ENCODE results near the gene TUBB4B.

TUBB4B gene

GRCh38 chr9:137279741-137280473 lies 38.8 kb downstream of the TUBB4B start:
- TF ChIP-seq EZH2 (IDR thresholded peaks at IDR 0.05; ENCODE audit: borderline replicate concordance, low read length) = no peak
- no peak for TF ChIP-seq CTCF (IDR thresholded peaks at IDR 0.05; ENCODE audit: low read length)
- Histone ChIP-seq H3K4me1 (ENCODE audit: insufficient read depth, low read length, severe bottlenecking) (peaks cover 47% of the 10 kb centered on the region), H3K27me3 (ENCODE audit: insufficient read depth, low read length) (no peaks in the 10 kb centered on the region), H3F3A (ENCODE audit: insufficient read depth, low read length) (0 out of 2 replicates have a peak, but pooled peaks cover 4% of the 10 kb centered on the region), H3K9me2 (ENCODE audit: low read depth, low read length) (no peaks in the 10 kb centered on the region), H3K27ac (ENCODE audit: low read depth, low read length, poor library complexity, severe bottlenecking) (no peak overlapping the region), H3K9me3 (ENCODE audit: low read length) (no peaks in the 10 kb centered on the region), H2AFZ (ENCODE audit: low read length) (no peak overlapping the region), H3K79me2 (ENCODE audit: insufficient read depth, low read length) (no peaks in the 10 kb centered on the region), H3K4me3 (ENCODE audit: low read depth, low read length, poor library complexity, severe bottlenecking) (peak overlapping the region; percentile 48), H3K9ac (ENCODE audit: low read length) (no peak overlapping the region; the same call in 1 of the 2 replicates), H4K20me1 (ENCODE audit: insufficient read depth, low read length) (no peaks in the 10 kb centered on the region), H3K4me2 (ENCODE audit: low read length) (peak overlapping the region; percentile 72), H3K36me3 (ENCODE audit: insufficient read depth, low read length) (no peaks in the 10 kb centered on the region)

- Histone ChIP-seq H3K9ac (ENCODE audit: low read length) (peak overlapping the region; percentile 43; the same call in 1 of the 2 replicates), H3K27ac (ENCODE audit: low read depth, low read length, poor library complexity, severe bottlenecking) (no peak overlapping the region), H3K9me3 (ENCODE audit: low read length) (no peaks in the 10 kb centered on the region), H3K4me3 (ENCODE audit: low read depth, low read length, poor library complexity, severe bottlenecking) (peak overlapping the region; percentile 48), H2AFZ (ENCODE audit: low read length) (no peak overlapping the region), H3K9me2 (ENCODE audit: low read depth, low read length) (no peaks in the 10 kb centered on the region), H3K4me1 (ENCODE audit: insufficient read depth, low read length, severe bottlenecking) (peaks cover 39% of the 10 kb centered on the region), H3F3A (ENCODE audit: insufficient read depth, low read length) (0 out of 2 replicates have a peak, but pooled peaks cover 4% of the 10 kb centered on the region), H3K36me3 (ENCODE audit: insufficient read depth, low read length) (no peaks in the 10 kb centered on the region), H4K20me1 (ENCODE audit: insufficient read depth, low read length) (no peaks in the 10 kb centered on the region), H3K27me3 (ENCODE audit: insufficient read depth, low read length) (no peaks in the 10 kb centered on the region), H3K4me2 (ENCODE audit: low read length) (peak overlapping the region; percentile 72), H3K79me2 (ENCODE audit: insufficient read depth, low read length) (no peaks in the 10 kb centered on the region)
- TF ChIP-seq EZH2 (IDR thresholded peaks at IDR 0.05; ENCODE audit: borderline replicate concordance, low read length) (no peak), CTCF (IDR thresholded peaks at IDR 0.05; ENCODE audit: low read length) (peak; percentile 64)
Observed at GRCh38 chr9:137280474-137281344, 39.6 kb downstream of the TUBB4B start.

- H4K20me1 ChIP-seq (ENCODE audit: insufficient read depth, low read length) = no peaks in the 10 kb centered on the region
- TF ChIP-seq EZH2 (IDR thresholded peaks at IDR 0.05; ENCODE audit: borderline replicate concordance, low read length) (no peak), CTCF (IDR thresholded peaks at IDR 0.05; ENCODE audit: low read length) (no peak)
- H3K4me1 ChIP-seq (ENCODE audit: insufficient read depth, low read length, severe bottlenecking) = peaks cover 30% of the 10 kb centered on the region
- no peaks in the 10 kb centered on the region for H3K9me2 ChIP-seq (ENCODE audit: low read depth, low read length)
- no peaks in the 10 kb centered on the region for H3K27me3 ChIP-seq (ENCODE audit: insufficient read depth, low read length)
- no peaks in the 10 kb centered on the region for H3K79me2 ChIP-seq (ENCODE audit: insufficient read depth, low read length)
- no peak overlapping the region for H3K4me2 ChIP-seq (ENCODE audit: low read length)
- H3K4me3 ChIP-seq (ENCODE audit: low read depth, low read length, poor library complexity, severe bottlenecking) = no peak overlapping the region
- 0 out of 2 replicates have a peak, but pooled peaks cover 4% of the 10 kb centered on the region for H3F3A ChIP-seq (ENCODE audit: insufficient read depth, low read length)
- no peaks in the 10 kb centered on the region for H3K9me3 ChIP-seq (ENCODE audit: low read length)
- no peak overlapping the region for H3K9ac ChIP-seq (ENCODE audit: low read length)
- no peaks in the 10 kb centered on the region for H3K36me3 ChIP-seq (ENCODE audit: insufficient read depth, low read length)
- H2AFZ ChIP-seq (ENCODE audit: low read length) = no peak overlapping the region
- H3K27ac ChIP-seq (ENCODE audit: low read depth, low read length, poor library complexity, severe bottlenecking) = no peak overlapping the region
Observed at GRCh38 chr9:137281345-137282116, 40.4 kb downstream of the TUBB4B start.
